A673 (cell line): Measurements from ENCODE around the gene CAD.

Source experiments
- CTCF ChIP-seq: fragments of 300-800, 200-600 bp; sonication (generic); conservative IDR thresholded peaks from 2 replicates; pipeline ENCODE4 v1.5.1; 2017; ENCODE audit warnings: low read depth, mild to moderate bottlenecking, antibody characterized with exemption, low read length, moderate library complexity, mixed read lengths
- EZH2 ChIP-seq: fragments of 200-600 bp; sonication (generic); IDR thresholded peaks from 2 replicates; pipeline ENCODE4 v1.6.1; 2017; ENCODE audit warnings: borderline replicate concordance, low read depth, mild to moderate bottlenecking, mixed read lengths, antibody characterized with exemption, low read length; ENCODE audit not compliant: poor library complexity, severe bottlenecking

DNA sequence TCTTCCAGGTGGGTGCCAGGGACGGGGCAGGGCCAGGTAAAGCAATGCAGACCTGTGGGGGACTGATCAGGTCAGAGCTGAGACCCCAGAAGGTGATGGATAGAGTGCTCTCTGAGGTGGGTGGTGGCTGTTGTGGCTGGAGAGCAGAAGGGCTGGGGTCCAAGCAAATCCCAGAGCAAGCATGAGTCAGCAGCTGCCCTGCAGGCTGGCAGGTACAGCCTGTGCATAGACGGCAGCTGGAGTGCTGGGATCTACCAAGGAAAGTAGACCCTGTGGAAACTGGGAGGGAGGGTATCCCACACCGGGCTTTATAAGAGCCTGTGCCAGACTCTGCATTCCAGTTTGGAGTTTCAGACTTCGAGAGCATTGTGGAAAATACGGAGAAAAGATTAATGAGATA, 65.7 kb downstream of the CAD start:
- TF ChIP-seq CTCF: no peak
- no peak for TF ChIP-seq EZH2
